Glomerular endothelial cell (primary cell): ENCODE measurements around the gene TXNL4A. TPM values are rescaled to one million over a fixed set of nuclear protein-coding genes. Genes with fewer than 3 reads are reported as not detected.
"Not testable (repeated sequence)": the region's sequence is repeated elsewhere in the genome, so short reads cannot be mapped to it uniquely, and the experiment has no call there.

Source experiments
- DNase-seq: peaks from one replicate; pipeline ENCODE4 v3.0.0-alpha.2; 2011; ENCODE audit warnings: low read depth, low spot score; ENCODE audit errors: extremely low read depth
- total RNA-seq: library from RNA; depleted of rRNA; stranded (reverse); fragments of >200 nt; gene quantifications from 2 replicates; pipeline ENCODE4 v1.2.3, GENCODE V29; 2015

TXNL4A gene
- 45.4 and 58.2 TPM in 2 replicates for total RNA-seq

- DNase-seq, result no peak
Observed at GRCh38 chr18:79988451-79989194, at the start of gene TXNL4A. Gene TXNL4A, minus strand, starts transcription at chr18:79988563. Its CDS starts 171 bp downstream, at chr18:79988392.

DNA sequence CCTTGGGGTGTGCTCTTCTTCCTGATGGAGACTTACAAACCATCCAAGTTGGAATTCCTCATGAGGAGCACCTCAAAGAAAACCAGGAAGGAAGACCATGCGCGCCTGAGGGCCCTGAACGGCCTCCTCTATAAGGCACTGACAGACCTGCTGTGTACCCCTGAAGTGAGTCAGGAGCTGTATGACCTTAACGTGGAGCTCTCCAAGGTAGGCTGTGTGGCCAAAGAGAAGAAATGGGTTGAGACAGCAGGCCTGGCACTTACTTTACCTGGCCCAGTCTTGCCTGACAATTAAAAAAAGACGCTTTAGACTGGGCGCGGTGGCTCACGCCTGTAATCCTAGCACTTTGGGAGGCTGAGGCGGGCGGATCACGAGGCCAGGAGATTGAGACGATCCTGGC lies 48.9 kb upstream of the TXNL4A start:
- DNase-seq, result no peak

DNA sequence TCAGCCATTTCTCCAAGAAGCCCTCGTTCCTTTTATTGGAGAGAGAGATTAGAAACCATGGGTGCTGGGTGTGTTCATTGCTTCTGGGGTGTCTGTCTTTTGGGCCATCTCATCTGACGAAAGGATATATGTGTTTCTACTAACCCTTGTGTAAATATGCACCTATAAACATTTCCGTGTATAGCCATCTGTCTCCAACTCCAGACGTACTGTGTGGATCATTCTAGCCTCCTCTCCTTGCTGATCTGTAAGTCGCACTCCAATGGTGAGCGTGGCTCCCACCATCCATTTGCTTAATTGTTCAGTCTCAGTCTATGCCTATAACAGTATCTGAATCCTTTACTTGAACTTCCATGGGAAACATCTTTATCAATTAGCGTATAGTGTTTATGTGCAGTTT lies 47.6 kb upstream of the TXNL4A start:
- DNase-seq, result no peak

GRCh38 chr18:80034852-80035406 lies 46.6 kb upstream of the TXNL4A start:
- DNase-seq, result no peak

DNA sequence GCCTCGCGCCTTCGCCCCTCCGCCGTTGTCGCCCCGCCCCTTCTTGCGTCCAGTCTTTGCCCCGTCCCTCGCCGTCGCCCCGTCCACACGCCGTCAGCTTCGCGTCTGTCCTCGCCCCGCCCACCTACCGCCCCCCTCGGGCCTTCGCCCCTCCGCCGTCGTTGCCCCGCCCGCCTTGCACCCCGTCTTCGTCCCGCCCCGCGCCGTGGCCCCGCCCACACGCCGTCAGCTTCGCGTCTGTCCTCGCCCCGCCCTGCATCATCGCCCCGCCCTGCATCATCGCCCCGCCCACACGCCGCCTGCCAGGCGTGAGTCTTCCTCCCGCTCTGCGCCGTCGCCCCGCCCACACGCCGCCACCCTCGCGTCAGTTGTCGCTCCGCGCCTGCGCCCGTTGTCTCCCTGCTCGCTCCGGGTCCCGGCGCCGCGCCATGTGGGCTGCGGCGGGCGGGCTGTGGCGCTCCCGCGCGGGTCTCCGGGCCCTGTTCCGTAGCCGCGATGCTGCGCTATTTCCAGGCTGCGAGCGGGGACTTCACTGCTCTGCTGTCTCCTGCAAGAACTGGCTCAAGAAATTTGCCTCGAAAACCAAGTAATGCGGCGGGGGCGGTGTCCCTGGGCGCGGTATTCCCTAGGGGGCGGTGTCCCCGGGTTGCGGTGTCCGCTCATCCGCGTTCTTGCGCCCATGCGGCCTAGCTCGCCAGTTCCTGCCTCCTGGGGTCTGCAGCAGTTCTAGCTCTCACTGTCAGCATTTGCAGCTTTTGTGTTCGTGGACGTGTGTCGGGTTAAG lies 45.9 kb upstream of the TXNL4A start, which contains the start of gene RBFA:
RBFA (plus strand) TSS at position 367 of the 784 bp plus-strand sequence; CDS start at position 429, 62 bp downstream.
- DNase-seq, result peak; percentile 61

- no peak for DNase-seq
Observed at GRCh38 chr18:80033181-80034067, 45.1 kb upstream of the TXNL4A start.

DNA sequence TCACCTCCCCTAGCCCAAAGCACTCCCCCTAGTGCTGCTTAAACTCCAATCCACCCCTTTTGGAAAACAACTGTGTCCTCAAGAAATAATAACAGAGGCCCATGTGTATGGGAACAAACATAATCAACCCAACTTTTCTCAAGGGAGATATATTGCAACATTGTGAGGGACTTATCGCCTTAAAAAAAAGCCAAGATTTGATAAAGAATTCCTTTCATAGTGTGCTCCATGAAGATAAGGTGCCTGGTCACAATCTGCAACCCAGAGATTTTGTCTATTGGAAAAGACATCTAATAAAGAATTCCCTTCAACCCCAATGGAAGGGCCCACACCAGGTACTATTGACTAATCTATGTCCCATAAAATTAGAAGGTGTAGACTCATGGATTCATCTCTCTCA lies 41.3 kb upstream of the TXNL4A start:
- DNase-seq, result no peak

DNA sequence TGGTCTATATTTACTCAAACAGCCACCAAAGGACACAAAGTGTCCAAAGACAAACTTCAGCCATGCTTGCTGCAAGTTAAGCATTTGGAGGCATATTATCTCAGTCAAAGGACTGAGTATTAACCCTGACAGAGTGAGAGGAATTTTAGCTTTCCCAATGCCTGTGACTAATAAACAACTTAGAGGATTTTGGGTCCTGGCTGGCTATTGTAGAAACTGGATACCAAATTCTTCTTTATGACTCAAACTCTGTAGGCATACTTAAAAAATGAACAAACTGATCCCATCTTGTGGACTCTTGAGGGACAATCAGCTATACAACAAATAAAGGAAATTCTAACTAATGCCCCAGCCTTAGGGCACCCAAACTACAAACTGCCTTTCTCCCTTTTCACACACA lies 39.4 kb upstream of the TXNL4A start:
- DNase-seq, result not testable (repeated sequence)

- no peak for DNase-seq
Observed at GRCh38 chr18:80026363-80026762, 38.0 kb upstream of the TXNL4A start.

GRCh38 chr18:80023173-80023572 lies 34.8 kb upstream of the TXNL4A start:
- DNase-seq, result no peak

DNA sequence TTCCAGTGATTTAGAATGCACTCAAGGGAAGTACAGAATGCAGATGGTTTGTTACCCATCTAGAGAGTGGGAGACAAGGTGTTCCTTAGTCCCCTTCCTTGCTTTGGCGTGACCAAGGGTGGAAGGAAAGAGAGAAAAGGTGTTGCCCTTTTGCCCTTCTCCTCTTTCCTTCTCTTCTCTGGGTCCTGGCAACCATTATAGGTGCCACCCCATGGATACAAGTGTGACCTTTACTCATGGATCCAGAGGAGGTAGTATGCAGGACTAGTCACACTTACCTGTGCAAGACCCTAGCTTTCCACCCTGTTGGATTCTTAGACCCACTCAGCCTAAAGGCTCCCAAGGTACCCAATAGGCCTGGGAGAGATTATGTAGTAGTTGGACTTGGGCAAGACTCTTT lies 34.2 kb upstream of the TXNL4A start:
- DNase-seq, result no peak

- no peak for DNase-seq
Observed at GRCh38 chr18:80012714-80013113, 24.4 kb upstream of the TXNL4A start.

GRCh38 chr18:80011496-80012137 lies 23.3 kb upstream of the TXNL4A start:
- not testable (repeated sequence) for DNase-seq

- no peak for DNase-seq
Observed at GRCh38 chr18:80010551-80010906, 22.2 kb upstream of the TXNL4A start.

GRCh38 chr18:80009661-80010550 lies 21.5 kb upstream of the TXNL4A start:
- DNase-seq, result no peak

DNA sequence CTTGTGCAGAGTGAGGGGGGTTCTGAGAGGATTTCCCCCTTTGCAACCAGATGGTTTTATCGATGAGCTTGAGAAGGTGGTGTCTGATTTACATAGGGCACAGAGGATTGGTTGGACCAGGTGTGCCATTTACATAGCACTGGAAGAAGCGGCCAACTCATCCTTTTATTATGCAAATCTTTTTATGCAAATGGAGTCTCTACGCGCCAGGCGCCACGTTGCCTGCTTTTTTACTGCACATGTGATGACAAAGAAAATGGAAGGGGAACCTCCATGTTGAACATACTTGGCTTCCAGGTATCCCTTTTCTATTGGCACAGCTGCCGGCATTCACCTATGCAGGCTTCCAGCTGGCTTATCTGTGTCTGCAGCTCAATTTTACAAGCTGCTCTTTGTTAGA lies 18.4 kb upstream of the TXNL4A start:
- no peak for DNase-seq

DNA sequence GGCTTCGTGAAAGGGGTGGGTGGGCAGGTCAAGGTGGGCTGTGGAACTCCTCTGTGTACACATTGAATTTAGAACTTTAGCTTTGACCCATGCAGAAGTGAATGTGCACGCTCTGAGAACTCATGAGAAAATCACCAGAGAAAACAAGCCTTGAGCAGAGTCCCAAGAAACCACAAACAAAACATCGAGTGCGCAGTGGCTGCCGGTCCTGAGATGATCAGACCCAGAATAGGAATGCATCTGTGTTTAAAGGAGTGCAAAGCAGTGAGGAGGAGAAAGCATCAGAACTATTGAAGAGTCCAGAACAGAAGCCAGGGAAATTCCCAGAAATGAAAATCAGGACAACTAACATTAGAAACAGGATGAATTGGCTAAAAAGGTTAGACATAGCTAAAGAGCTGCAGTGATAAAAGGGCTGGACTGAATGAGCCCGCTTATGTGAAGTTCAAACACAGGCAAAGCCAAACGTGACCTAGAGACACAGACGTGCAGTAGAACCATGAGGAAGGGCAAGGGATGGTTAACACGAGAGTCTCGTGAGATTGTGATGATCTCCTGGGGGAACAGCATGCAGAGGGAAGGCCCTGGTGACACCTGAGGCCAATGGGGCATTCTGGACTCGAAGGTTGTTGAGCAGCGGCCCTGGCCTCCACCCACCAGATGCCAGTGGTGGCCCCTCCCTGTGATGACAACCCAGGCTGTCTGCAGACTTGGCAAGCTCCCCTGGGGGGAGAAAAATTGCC lies 16.4 kb upstream of the TXNL4A start:
- no peak for DNase-seq

DNA sequence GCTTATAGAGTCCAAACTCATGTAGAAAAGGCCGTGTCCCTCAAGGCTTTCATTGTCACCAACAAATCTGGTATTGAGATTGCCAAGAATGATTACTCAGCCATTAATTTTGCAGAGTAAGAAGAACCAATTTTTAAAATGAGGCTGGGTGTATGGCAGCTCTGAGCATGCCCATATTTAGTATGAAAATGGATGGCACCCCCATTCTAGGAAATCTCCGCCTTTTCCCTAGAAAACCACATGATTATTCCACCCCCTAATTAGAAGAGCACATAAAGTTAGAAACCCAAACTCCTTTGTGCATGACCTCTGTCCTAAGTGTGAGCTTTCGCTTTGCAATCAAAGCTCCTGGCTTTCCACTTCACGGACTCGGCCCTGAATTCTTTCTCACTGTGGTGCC lies 14.1 kb upstream of the TXNL4A start:
- DNase-seq, result no peak

GRCh38 chr18:80000877-80001276 lies 12.5 kb upstream of the TXNL4A start:
- DNase-seq, result no peak
